MCF 10A (cell line): Measurements from ENCODE around the gene APBB2. TPM values are rescaled to one million over a fixed set of nuclear protein-coding genes. Genes with fewer than 3 reads are reported as not detected.

Experiments used
- BruUV-seq: library from RNA; stranded (reverse); fragments of 400-500 nt; replicated peaks from 2 replicates; lab custom pipeline; 2021; lab: Mats Ljungman, UMichigan
- CTCF ChIA-PET: fragments of 300-600 bp; sonication (Branson Sonifier 250); formaldehyde crosslinking; extraction: SDS; loops from one replicate; lab custom pipeline; 2021; ENCODE audit warnings: antibody characterized with exemption, inconsistent platforms; lab: Yijun Ruan, JAX
- POLR2A ChIA-PET: fragments of 300-600, 350-650 bp; sonication (Branson Sonifier 250); formaldehyde crosslinking; extraction: SDS; loops from one replicate; lab custom pipeline; 2020; ENCODE audit warnings: antibody characterized with exemption, inconsistent platforms; lab: Yijun Ruan, JAX
- DNase-seq: peaks from one replicate; pipeline ENCODE4 v3.0.0-alpha.2; 2018; ENCODE audit not compliant: unreplicated experiment
- H3K27ac Mint-ChIP-seq: one replicate; pipeline ENCODE4 v1.8.0; 2022; ENCODE audit warnings: mild to moderate bottlenecking, low read depth, mixed read lengths; ENCODE audit not compliant: unreplicated experiment
- H3K27me3 Mint-ChIP-seq: one replicate; pipeline ENCODE4 v1.8.0; 2022; ENCODE audit warnings: mixed read lengths; ENCODE audit not compliant: insufficient read depth, unreplicated experiment
- H3K36me3 Mint-ChIP-seq: one replicate; pipeline ENCODE4 v1.8.0; 2022; ENCODE audit warnings: mild to moderate bottlenecking, moderate library complexity, mixed read lengths; ENCODE audit not compliant: insufficient read depth, unreplicated experiment
- H3K4me1 Mint-ChIP-seq: one replicate; pipeline ENCODE4 v1.8.0; 2022; ENCODE audit warnings: mixed read lengths; ENCODE audit not compliant: insufficient read depth, unreplicated experiment
- H3K4me3 Mint-ChIP-seq: one replicate; pipeline ENCODE4 v1.8.0; 2022; ENCODE audit warnings: mild to moderate bottlenecking, moderate library complexity, mixed read lengths; ENCODE audit not compliant: unreplicated experiment
- H3K9me3 Mint-ChIP-seq: one replicate; pipeline ENCODE4 v1.8.0; 2022; ENCODE audit warnings: mixed read lengths; ENCODE audit not compliant: unreplicated experiment
- intact Hi-C: fragments of 100-400 bp; cut with micrococcal nuclease; formaldehyde crosslinking; loops from 2 replicates; pipeline ENCODE4 v1.14.1; 2022
- total RNA-seq: library from RNA; stranded (reverse); gene quantifications from 2 replicates; pipeline ENCODE4 v1.2.3, GENCODE V29; 2022
- TF ChIP-seq, protein P1 (sequence below): fragments of 200-600 bp; IDR thresholded peaks from one replicate; pipeline ENCODE4 v1.8.0; 2022; ENCODE audit warnings: antibody characterized with exemption, mild to moderate bottlenecking; ENCODE audit not compliant: unreplicated experiment

APBB2 gene
- total RNA-seq, 1 experiment from 2014 or later: 201 TPM

GRCh38 chr4:41012293-41012692 is 202.0 kb downstream of the APBB2 start:
- H3K4me1 Mint-ChIP-seq: peaks cover 8% of the 10 kb centered on the region
- no peaks in the 10 kb centered on the region for H3K9me3 Mint-ChIP-seq
- no peak overlapping the region for H3K27ac Mint-ChIP-seq
- H3K36me3 Mint-ChIP-seq: peaks cover 46% of the 10 kb centered on the region
- no peak for DNase-seq
- no peaks in the 10 kb centered on the region for H3K27me3 Mint-ChIP-seq
- CTCF ChIA-PET: interaction anchor here (0.7 to 1.5 kb wide), 2 partner anchors 14 to 36 kb away, joined by 3 to 4 read pairs; no protein-coding TSS in a partner anchor
- intact Hi-C loops: no loop called here
- TF ChIP-seq, protein P1, sequence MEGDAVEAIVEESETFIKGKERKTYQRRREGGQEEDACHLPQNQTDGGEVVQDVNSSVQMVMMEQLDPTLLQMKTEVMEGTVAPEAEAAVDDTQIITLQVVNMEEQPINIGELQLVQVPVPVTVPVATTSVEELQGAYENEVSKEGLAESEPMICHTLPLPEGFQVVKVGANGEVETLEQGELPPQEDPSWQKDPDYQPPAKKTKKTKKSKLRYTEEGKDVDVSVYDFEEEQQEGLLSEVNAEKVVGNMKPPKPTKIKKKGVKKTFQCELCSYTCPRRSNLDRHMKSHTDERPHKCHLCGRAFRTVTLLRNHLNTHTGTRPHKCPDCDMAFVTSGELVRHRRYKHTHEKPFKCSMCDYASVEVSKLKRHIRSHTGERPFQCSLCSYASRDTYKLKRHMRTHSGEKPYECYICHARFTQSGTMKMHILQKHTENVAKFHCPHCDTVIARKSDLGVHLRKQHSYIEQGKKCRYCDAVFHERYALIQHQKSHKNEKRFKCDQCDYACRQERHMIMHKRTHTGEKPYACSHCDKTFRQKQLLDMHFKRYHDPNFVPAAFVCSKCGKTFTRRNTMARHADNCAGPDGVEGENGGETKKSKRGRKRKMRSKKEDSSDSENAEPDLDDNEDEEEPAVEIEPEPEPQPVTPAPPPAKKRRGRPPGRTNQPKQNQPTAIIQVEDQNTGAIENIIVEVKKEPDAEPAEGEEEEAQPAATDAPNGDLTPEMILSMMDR: no peak
- POLR2A ChIA-PET: interaction anchor here (1.0 kb wide), 1 partner anchor 13 kb away, joined by 3 read pairs; no protein-coding TSS in a partner anchor
- no peak overlapping the region for H3K4me3 Mint-ChIP-seq
- BruUV-seq: no TSS peak

DNA sequence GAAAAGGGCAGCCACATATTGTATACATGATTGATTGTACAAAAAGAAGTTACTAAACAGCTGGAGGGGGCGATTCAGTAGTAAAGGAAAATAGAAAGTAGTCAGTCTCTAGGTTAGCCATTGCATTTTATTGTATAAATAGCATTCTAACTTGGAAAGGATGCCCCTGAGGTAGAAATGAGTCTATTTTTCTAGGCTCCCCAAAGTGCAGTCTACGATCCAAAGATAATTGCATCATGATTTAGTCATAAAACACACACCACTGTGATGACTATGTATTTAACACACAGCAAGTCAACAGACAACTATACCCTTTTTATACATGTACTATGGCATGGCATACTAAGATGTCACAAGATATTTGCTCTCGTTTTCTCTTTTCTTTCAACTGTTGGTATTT is 204.9 kb downstream of the APBB2 start:
- Mint-ChIP-seq H3K27me3 (no peaks in the 10 kb centered on the region), H3K4me1 (peaks cover 14% of the 10 kb centered on the region), H3K27ac (peak overlapping the region; percentile 71), H3K9me3 (no peaks in the 10 kb centered on the region), H3K36me3 (peaks cover 72% of the 10 kb centered on the region), H3K4me3 (no peak overlapping the region)
- CTCF ChIA-PET: no interaction called here
- intact Hi-C loops: no loop called here
- BruUV-seq: no TSS peak
- DNase-seq: peak; percentile 65
- POLR2A ChIA-PET: no interaction called here
- TF ChIP-seq, protein P1: no peak

- TF ChIP-seq, protein P1: no peak
- no peaks in the 10 kb centered on the region for H3K9me3 Mint-ChIP-seq
- H3K36me3 Mint-ChIP-seq: peaks cover 68% of the 10 kb centered on the region
- no peak for DNase-seq
- peaks cover 14% of the 10 kb centered on the region for H3K4me1 Mint-ChIP-seq
- no peaks in the 10 kb centered on the region for H3K27me3 Mint-ChIP-seq
- BruUV-seq: no TSS peak
- intact Hi-C loops: no loop called here
- peak overlapping the region; percentile 12 for H3K27ac Mint-ChIP-seq
- CTCF ChIA-PET: no interaction called here
- POLR2A ChIA-PET: interaction anchor here (1.1 kb wide), 1 partner anchor 16 kb away, joined by 3 read pairs; no protein-coding TSS in a partner anchor
- no peak overlapping the region for H3K4me3 Mint-ChIP-seq
These were observed 208.2 kb downstream of the APBB2 start for GRCh38 chr4:41006141-41006540.

GRCh38 chr4:41002309-41002708 is 212.0 kb downstream of the APBB2 start:
- Mint-ChIP-seq H3K9me3 (peaks cover 3% of the 10 kb centered on the region), H3K36me3 (peaks cover 63% of the 10 kb centered on the region), H3K27me3 (no peaks in the 10 kb centered on the region), H3K4me1 (peaks cover 9% of the 10 kb centered on the region), H3K4me3 (no peak overlapping the region), H3K27ac (no peak overlapping the region)
- TF ChIP-seq, protein P1: no peak
- BruUV-seq: no TSS peak
- no peak for DNase-seq
- intact Hi-C loops: no loop called here
- ChIA-PET CTCF (interaction anchor here (0.6 to 1.7 kb wide), 2 partner anchors 25 to 141 kb away, joined by 3 to 8 read pairs; no protein-coding TSS in a partner anchor), POLR2A (interaction anchor here (1.1 kb wide), 1 partner anchor 12 kb away, joined by 4 read pairs; no protein-coding TSS in a partner anchor)
